GM19372 (cell line): ENCODE data around the gene GPR31.
"Not testable (repeated sequence)": the region's sequence is repeated elsewhere in the genome, so short reads cannot be mapped to it uniquely, and the experiment has no call there.

Experiments used
- ATAC-seq: cut with Tn5 transposase; IDR thresholded peaks from one replicate; pipeline ENCODE4 v1.9.1; 2021; ENCODE audit warnings: mild to moderate bottlenecking, low read depth, moderate library complexity; ENCODE audit not compliant: unreplicated experiment

The GPR31 gene

DNA sequence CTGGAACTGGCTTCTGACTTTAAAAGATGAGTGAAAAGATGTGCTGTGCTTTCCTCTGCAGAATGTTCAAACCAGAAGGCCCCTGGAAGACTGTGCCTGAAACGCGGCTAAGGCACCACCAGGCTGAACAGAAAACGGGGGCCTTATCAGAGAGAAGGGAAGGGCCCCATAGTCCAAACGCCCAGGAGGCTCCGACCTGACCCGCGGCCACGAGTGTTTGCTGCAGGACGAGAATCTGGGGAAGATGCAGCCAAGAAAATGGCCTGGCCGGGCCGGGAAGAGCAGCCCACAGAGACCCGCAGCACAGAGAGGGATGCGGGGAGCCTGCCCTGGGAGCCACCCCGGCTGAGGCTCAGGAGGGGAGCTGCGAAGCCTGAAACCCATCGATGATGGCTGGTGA lies 10.5 kb upstream of the GPR31 start:
- ATAC-seq = not testable (repeated sequence)

DNA sequence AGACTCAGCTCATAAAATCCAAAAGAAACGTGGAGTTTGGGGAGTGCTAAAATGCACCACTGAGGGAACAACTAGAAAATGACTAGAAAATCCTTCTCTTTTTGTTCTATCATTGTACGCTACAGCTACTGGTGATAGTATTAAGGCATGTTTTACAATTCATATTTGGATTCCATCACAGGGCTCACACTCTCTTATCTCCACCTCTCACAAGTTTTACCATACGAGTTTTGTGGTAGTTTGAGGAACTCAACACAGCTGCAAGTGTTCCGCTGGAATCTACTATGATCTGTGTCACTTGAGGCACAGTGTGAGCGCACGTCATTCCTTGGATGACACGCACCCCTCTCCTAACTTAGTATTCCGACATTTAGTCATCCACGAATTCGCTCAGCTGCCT lies 9.9 kb upstream of the GPR31 start:
- not testable (repeated sequence) for ATAC-seq

DNA sequence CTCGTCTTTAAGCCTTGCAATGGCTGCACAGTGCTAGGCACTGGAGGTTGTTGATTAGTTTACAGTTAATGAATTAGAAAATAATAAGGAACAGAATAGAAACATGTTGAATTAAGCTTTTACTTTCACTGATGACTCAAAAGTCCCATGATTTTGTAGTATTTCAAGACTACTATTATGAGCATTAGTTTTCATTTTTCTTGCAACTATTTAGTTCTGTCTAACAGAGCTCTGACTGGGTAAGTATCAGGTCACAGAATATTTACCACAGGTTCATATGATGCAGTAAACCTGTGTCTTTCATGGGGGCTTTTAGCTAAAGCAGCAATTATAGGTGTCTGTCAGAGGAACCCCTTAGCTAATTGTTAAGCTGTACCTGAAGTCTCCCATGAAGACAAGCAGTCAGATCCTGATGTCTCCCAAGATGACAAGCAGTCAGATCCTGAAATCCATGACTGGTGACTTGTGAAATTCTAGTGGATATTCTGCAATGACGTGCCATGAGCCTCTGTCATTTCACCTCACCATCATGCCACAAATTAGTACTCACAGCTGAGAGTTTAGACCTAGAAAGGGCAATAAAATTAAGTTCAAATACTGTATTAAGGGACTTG lies 8.2 kb upstream of the GPR31 start:
- ATAC-seq = no peak

DNA sequence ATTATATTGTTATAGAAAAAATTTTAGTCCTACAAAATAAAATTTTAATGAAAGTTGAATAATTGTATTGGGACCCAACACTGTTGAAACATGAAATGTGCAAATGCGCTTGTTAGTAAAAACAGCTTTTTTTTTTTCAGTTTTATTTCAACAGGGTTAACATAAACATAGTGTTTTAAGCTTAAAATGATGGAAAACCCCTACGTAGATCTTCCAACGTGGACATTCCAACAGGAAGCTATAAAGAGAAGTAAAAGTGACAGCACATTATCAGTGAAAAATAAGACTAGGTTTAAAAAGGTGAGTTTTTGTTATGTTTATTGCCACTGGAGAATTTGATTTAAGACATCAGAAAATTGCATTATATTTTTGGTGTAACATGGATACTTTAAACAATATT lies 6.5 kb upstream of the GPR31 start:
- no peak for ATAC-seq

DNA sequence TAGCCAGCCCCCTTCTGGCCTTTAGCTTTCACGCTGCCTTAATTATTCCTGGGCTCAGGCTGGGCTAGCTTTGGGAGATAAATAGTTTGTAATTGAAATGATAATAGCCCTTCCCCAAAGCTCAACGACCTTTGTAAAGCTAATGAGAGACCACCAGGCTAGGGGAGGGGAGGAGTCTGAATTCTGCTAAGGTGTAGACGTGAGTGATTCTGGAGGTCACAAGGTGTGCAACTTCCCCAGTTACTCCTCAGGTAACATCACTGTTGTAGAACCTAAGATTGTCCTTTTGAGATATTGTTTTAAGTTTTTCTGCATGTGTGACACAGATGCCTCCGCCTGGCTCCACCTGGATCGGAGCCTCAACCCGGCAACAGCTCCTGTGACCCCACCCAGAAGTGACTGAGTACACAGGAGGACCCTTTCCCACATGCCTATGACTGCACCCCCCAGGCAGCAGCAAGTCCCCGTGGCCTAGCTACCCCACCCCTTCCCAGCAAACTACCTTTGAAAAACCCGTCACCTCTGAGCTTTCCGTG lies 5.8 kb upstream of the GPR31 start:
- ATAC-seq = no peak

GRCh38 chr6:167162591-167162990 lies 4.8 kb upstream of the GPR31 start:
- ATAC-seq = no peak

DNA sequence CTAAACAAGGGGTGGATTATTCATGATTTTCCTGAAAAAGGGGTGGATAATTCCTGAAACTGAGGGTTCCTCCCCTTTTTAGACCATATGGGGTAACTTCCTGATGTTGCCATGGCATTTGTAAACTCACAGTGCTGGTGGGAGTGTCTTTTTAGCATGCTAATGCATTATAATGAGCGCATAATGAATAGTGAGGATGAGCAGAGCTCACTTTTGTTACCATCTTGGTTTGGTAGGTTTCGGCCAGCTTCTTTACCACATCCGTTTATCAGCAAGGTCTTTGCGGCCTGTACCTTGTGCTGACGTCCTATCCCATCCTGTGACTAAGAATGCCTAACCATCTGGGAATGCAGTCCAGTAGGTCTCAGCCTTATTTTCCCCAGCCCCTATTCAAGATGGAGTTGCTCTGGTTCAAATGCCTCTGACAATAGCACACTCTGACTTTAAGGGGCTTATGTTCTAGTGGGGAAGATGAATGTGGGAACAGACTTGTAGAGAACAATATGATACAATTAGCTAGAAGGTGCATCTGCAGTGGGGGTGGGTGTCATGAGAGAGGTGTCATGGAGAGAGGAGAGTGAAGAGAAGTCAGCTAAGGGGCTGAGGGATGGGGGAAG lies 4.2 kb upstream of the GPR31 start:
- ATAC-seq = no peak

DNA sequence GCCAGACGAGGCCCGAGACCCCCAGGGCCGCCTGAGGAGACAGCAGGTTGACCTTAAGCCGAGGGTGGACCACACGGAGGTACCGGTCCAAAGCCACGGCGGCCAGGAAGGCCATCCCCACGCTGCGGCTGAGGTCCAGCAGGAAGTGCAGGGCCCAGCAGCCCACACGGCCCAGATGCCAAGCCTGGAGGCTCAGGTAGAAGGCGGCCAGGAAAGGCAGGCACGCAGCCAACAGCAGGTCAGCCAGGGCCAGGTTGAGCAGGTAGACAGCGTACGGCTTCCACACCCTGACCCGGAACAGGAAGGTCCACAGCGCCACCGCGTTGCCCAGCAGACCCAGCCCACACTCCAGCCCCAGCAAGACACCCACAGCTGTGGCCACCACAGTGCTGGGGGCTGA lies 366 bp downstream of the GPR31 start:
- ATAC-seq = no peak

DNA sequence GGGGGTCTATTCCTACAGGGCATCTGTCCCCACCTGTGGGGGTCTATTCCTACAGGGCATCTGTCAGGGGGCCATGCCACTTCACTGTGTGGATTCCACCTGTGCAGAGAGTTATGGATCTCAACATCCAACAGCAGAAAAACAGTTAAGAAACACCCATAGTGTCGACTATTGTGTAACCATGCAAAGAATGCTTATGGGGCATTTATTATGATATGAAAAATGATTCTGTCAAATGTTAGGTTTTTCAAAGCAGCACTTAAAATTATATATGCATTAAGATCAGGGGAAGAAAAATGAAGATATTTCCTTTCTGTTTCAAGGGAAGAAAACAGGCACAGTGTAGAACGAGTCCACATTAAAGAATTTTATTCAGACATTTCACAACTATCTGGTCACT lies 2.9 kb downstream of the GPR31 start:
- ATAC-seq = no peak

- ATAC-seq = no peak
These were observed 3.5 kb downstream of the GPR31 start for GRCh38 chr6:167154291-167154690.

DNA sequence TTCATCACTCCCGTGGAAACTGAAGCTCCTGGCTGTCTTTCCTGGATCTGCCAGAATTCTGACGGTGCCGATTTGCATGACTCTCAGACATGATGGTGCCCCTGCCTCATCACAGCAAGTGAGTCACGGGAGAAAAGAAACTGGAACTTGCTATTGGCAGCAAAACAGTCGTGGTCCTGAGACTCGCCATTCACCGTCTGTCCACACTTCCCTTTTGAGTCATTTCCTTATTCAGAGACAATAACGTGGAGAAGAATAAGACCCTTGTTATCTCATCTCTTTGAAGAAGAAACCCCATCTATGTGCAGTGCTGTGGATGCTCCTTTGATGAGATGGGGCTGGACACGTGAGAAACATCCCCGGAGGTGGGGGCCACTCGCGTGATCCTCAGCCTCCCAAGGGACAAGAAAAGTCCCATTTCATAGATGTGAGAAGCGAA lies 4.2 kb downstream of the GPR31 start:
- peak; percentile 44 for ATAC-seq

DNA sequence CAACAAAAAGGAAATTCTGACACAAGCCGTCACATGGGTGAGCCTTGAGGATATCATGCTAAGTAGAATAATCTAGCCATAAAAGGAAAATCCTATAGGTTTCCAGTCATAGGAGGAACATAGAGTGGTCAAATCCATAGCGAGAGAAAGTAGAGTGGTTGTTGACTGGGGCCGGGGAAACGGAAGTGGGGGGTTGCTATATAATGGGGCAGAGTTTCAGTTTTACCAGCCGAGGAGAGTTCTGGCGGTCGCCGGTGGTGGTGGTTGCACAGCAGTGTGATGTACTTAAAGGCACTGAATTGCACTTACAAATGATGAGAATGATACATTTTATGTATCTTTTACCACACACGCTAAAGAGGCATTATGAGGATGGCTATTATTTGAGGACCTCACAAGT lies 4.9 kb downstream of the GPR31 start:
- ATAC-seq = peak; percentile 42

DNA sequence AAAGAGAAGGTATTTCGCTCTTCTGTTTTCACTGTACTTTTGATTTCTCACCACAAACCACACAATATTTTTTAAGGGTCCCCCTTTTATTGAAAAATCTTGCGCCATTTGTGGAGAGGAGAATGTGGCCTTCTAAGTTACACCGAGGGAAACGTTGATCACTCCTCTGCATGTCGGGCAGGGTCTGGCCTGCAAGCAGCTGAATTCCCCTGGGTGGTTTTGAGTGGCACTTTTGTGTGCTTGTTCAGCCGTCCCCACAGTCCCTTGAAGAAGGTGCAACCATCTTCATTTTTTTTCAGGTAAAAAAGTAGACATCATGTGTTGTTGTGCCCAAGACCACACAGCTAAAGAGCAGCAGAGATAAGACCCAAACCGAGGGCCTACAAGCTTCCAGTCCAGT lies 6.1 kb downstream of the GPR31 start:
- no peak for ATAC-seq

DNA sequence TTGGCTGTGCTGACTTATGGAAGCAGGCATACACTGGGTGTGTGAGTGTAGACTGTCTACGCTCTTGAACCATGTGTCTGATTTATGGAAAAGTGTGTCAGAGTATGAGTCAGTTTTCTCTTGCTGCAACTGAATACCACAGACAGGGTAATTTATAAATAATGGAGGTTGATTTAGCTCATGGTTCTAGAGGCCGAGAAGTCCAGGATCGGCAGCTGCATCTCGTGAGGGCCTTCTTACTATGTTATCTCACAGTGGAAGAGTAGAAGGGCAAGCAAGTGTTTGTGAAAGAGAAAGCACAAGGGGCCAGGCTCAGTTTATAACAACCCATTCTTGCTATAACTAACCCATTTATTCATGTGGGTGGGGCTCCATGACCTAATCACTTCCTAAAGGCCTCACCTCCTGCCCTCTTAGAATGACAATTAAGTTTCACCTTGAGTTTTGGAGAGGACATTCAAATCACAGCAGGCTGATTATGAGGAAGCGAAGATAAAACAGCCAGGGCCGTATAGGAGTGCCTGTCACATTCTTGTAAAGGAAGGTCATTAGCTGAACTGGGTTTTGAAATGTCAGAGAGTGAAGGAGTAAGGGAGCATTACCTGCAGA lies 6.7 kb downstream of the GPR31 start:
- peak; percentile 48 for ATAC-seq

- no peak for ATAC-seq
These were observed 8.8 kb downstream of the GPR31 start for GRCh38 chr6:167148997-167149396.

DNA sequence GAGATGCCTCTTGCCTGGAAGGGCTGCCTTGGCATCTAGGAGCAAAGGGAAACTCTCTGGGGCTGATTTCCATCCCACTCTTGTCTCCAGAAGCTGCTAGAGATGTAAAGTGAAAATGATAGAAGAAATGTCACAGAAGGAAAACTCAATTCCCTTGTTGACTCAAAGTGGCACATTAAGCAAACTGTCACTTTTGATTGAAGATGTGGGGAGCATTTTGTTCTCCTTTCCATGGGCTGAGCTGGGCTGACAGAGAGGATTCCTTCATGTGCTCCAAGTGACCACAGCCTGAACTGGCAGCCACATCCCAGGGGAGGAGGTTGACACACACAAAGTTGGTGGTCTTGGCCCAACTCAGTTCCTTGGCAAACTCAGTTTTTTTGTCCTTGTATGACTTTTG lies 9.8 kb downstream of the GPR31 start:
- no peak for ATAC-seq

DNA sequence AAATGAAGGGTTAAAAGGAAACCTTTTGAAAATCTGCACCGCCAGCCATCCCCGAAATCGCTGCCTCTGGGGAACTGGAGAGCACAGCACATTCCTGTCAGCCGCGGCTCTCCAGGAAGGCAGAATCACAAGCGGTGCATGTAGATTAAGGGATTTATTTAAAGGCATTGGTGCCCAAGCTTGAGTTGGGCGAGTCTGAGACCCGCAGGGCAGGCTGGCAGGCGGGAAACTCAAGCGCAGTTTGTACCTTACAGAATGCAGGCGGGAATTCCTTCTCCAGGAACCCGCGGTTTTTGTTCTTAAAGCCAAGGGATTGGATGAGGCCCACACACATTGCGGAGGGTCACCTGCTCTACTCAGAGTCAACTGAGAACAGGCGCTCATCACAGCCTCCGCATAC lies 10.8 kb downstream of the GPR31 start:
- no peak for ATAC-seq

- ATAC-seq = no peak
These were observed 11.6 kb downstream of the GPR31 start for GRCh38 chr6:167146135-167146534.

GRCh38 chr6:167145461-167145860 lies 12.3 kb downstream of the GPR31 start:
- no peak for ATAC-seq

DNA sequence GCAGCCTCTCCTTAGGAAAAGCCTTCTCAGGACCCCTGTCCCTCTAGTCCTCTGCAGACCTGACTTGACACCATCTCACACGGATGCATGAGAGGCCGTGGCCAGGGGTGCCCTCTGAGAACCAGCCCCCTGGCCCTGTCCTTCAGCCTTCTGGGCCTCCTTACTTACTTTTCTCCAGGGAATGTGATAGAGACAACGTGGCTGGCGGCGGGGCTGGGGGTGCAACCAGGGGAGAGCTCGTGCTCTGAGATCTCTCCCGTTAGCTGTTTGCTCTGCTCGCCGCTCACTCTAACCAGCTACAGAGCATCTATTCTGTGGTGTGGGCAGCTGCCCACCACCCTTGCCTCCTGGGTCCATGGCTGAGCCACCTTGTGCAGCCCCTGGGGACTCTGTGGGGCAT lies 14.7 kb downstream of the GPR31 start:
- no peak for ATAC-seq

DNA sequence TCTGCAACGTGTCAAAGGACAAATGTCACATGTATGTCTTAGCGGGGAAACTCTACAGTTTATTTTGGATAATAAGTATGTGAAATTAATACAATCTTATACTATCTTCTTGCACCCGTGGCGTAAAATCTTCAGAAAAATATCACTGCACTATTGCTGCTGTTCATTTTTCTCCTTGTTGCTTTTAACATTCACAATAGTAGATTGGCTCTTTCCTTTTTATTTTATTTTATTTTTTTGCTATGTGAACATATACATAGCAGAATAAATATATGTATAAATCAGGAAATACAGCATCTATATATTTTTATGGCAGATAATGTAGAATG lies 15.4 kb downstream of the GPR31 start:
- no peak for ATAC-seq
